Thoracic aorta (tissue), 2 donors: Measurements from ENCODE around the gene DGUOK. TPM values are rescaled to one million over a fixed set of nuclear protein-coding genes. Genes with fewer than 3 reads are reported as not detected.

ENCODE experiments used
- ATAC-seq: fragments of 150-250 bp; one replicate; pipeline ENCODE4 v1.8.0; 2017; ENCODE audit warnings: low read depth; ENCODE audit not compliant: insufficient number of reproducible peaks, low FRiP score
- DNase-seq: peaks from one replicate; pipeline ENCODE4 v3.0.0-alpha.2; 2020; ENCODE audit warnings: low spot score
- H3K27ac ChIP-seq, 2 donors: fragments of 200-600 bp; sonication (generic); 1 replicate in 1 of 2; 2 replicates in 1 of 2; pipeline ENCODE4 v1.5.1; 2016; ENCODE audit warnings: mild to moderate bottlenecking in 2 of 2, moderate library complexity in 2 of 2
- H3K27me3 ChIP-seq: fragments of 200-600 bp; sonication (generic); replicated peaks from 2 replicates; pipeline ENCODE4 v1.6.0; 2016; ENCODE audit warnings: mild to moderate bottlenecking; ENCODE audit not compliant: insufficient read depth
- H3K36me3 ChIP-seq: fragments of 200-600 bp; sonication (generic); one replicate; pipeline ENCODE4 v1.5.1; 2016
- H3K4me1 ChIP-seq, 2 donors: fragments of 200-600 bp; sonication (generic); 1 replicate in 1 of 2; 2 replicates in 1 of 2; pipeline versions ENCODE4 v1.5.1 to v1.6.0; 2016; ENCODE audit warnings: low read depth in 2 of 2, mild to moderate bottlenecking in 1 of 2; ENCODE audit not compliant: control insufficient read depth in 1 of 2
- H3K4me3 ChIP-seq: fragments of 200-600 bp; sonication (generic); 2 replicates; pipeline ENCODE4 v1.5.1; 2016; ENCODE audit warnings: mild to moderate bottlenecking
- H3K9me3 ChIP-seq: fragments of 200-600 bp; sonication (generic); 2 replicates; pipeline ENCODE4 v1.5.1; 2016
- total RNA-seq, 2 donors: library from RNA; depleted of rRNA; stranded (reverse); fragments of >200 nt; gene quantifications; one replicate each; pipeline versions ENCODE4 v1.1.0 to v1.2.3, GENCODE V29; 2016
- TF ChIP-seq, protein P1 (sequence below): fragments of 200-600 bp; sonication (generic); IDR thresholded peaks from one replicate; pipeline ENCODE4 v1.5.1; 2019; ENCODE audit warnings: antibody characterized with exemption

DGUOK gene
- total RNA-seq, 2 donors from 2014 or later = 20.8 to 36.2 TPM

DNA sequence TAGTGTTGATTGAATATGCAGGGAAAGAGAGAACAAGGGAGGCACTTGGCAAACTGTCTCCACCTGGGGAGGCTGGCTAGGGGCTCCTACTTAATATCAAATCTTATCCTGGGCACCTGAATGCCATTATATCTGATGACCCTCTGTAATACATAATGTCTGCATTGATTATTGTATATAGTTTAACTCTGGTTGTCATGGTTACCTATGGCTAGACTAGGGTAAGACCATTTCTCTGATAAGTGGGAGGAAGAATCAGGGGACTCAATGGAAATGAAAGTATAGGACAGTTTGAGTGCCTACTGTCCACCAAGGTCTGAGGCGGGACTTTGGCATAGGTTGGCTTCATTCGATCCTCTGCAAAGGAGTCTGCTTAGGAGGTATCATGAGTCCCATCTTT, 50.8 kb downstream of the DGUOK start:
- no peaks in the 10 kb centered on the region for H3K36me3 ChIP-seq
- no peaks in the 10 kb centered on the region for H3K27me3 ChIP-seq
- H3K4me3 ChIP-seq = no peak overlapping the region
- DNase-seq (no peak), ATAC-seq (no peak)
- no peaks in the 10 kb centered on the region for H3K9me3 ChIP-seq
- TF ChIP-seq, protein P1, sequence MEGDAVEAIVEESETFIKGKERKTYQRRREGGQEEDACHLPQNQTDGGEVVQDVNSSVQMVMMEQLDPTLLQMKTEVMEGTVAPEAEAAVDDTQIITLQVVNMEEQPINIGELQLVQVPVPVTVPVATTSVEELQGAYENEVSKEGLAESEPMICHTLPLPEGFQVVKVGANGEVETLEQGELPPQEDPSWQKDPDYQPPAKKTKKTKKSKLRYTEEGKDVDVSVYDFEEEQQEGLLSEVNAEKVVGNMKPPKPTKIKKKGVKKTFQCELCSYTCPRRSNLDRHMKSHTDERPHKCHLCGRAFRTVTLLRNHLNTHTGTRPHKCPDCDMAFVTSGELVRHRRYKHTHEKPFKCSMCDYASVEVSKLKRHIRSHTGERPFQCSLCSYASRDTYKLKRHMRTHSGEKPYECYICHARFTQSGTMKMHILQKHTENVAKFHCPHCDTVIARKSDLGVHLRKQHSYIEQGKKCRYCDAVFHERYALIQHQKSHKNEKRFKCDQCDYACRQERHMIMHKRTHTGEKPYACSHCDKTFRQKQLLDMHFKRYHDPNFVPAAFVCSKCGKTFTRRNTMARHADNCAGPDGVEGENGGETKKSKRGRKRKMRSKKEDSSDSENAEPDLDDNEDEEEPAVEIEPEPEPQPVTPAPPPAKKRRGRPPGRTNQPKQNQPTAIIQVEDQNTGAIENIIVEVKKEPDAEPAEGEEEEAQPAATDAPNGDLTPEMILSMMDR = no peak
- H3K4me1 ChIP-seq = peaks cover 11 to 18% of the 10 kb centered on the region in 2 donors
- no peak overlapping the region for H3K27ac ChIP-seq

- ATAC-seq (no peak), DNase-seq (no peak)
- TF ChIP-seq, protein P1 = no peak
- H3K27ac ChIP-seq = no peak overlapping the region
- no peak overlapping the region for H3K4me3 ChIP-seq
- H3K4me1 ChIP-seq = peaks cover 13 to 32% of the 10 kb centered on the region in 2 donors
- no peaks in the 10 kb centered on the region for H3K36me3 ChIP-seq
- no peaks in the 10 kb centered on the region for H3K9me3 ChIP-seq
- no peaks in the 10 kb centered on the region for H3K27me3 ChIP-seq
These were observed 52.3 kb downstream of the DGUOK start for GRCh38 chr2:73979021-73979420.

- no peaks in the 10 kb centered on the region for H3K27me3 ChIP-seq
- TF ChIP-seq, protein P1 = no peak
- peaks cover 15 to 37% of the 10 kb centered on the region in 2 donors for H3K4me1 ChIP-seq
- DNase-seq (no peak), ATAC-seq (no peak)
- H3K9me3 ChIP-seq = no peaks in the 10 kb centered on the region
- no peak overlapping the region for H3K4me3 ChIP-seq
- H3K36me3 ChIP-seq = no peaks in the 10 kb centered on the region
- no peak overlapping the region for H3K27ac ChIP-seq
These were observed 53.0 kb downstream of the DGUOK start for GRCh38 chr2:73979686-73980085.

- Histone ChIP-seq H3K9me3 (no peaks in the 10 kb centered on the region), H3K27ac (no peak overlapping the region), H3K4me1 (peaks cover 16 to 39% of the 10 kb centered on the region in 2 donors), H3K27me3 (no peaks in the 10 kb centered on the region), H3K36me3 (no peaks in the 10 kb centered on the region), H3K4me3 (no peak overlapping the region)
- TF ChIP-seq, protein P1 = no peak
- DNase-seq = no peak
- no peak for ATAC-seq
These were observed 53.9 kb downstream of the DGUOK start for GRCh38 chr2:73980566-73980965.

DNA sequence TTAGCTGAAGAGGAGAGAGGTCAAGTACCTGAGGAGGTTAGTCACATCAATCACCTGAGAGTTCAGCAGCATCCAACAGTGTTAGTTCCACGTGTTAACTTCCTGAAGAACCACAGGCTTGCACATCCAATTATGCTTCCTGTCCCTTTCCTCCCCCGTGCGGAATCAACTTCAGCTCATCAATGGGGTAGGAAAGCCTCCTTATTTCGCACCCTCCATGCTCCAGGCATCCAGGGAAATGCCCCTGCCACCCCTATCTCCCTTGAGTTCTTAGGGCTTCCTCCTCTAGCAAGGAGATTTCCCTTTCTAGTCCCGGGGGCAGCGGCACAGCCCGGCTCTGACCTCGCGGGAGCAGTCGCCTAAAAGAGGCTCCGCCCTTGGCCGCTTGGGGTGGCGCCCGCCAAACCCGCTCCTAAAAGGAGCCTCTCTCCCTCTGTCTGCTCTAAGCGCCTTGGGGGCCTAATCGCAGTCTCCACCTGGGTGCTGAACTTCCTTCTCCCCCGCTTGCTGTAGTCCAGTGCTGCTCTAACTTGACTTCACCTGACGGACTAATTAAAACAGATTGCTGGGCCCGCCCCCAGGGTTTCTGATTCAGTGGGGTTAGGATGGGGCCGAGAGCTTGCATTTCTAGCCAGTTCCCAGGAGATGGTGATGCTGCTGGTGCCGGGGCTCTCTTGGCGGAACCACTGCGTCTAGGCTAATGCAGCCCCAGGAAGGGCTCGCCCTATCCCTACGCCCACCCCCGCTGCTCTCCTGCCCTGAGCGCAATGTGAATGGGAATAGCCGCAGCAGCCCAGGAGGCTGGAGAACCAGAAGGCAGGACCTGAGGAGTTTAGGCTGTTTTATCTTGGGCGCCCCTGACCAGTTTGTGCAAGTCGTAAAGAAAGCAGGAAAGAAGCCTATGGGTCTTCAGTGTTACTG, 54.7 kb downstream of the DGUOK start:
- Histone ChIP-seq H3K27me3 (no peaks in the 10 kb centered on the region), H3K4me1 (peaks cover 20 to 46% of the 10 kb centered on the region in 2 donors), H3K36me3 (no peaks in the 10 kb centered on the region), H3K27ac (no peak overlapping the region), H3K9me3 (no peaks in the 10 kb centered on the region), H3K4me3 (peak overlapping the region; percentile 68)
- DNase-seq = no peak
- TF ChIP-seq, protein P1 = no peak
- no peak for ATAC-seq
